ENCODE data around the gene TAB2. TPM values are rescaled to one million over a fixed set of nuclear protein-coding genes. Genes with fewer than 3 reads are reported as not detected.

Gene TAB2
- total RNA-seq, 1 donor from 2014 or later = 65.8 TPM

GRCh38 chr6:149421132-149421531 lies 103.6 kb downstream of the TAB2 start:
- no peak overlapping the region for H3K4me3 ChIP-seq
- H3K27ac ChIP-seq = no peak overlapping the region
- no peak for ATAC-seq
- intact Hi-C loops (cut with DNase I) = no loop called here
- H3K36me3 ChIP-seq = no peaks in the 10 kb centered on the region
- no peaks in the 10 kb centered on the region for H3K9me3 ChIP-seq
- no peak for TF ChIP-seq CTCF (IDR thresholded peaks at IDR 0.05)
- H3K27me3 ChIP-seq = no peaks in the 10 kb centered on the region
- no peak for DNase-seq
- peaks cover 7% of the 10 kb centered on the region for H3K4me1 ChIP-seq

GRCh38 chr6:149422581-149422980 lies 105.1 kb downstream of the TAB2 start:
- no peak overlapping the region for H3K27ac ChIP-seq
- peaks cover 7% of the 10 kb centered on the region for H3K4me1 ChIP-seq
- H3K36me3 ChIP-seq = no peaks in the 10 kb centered on the region
- TF ChIP-seq CTCF (IDR thresholded peaks at IDR 0.05) = no peak
- no peak overlapping the region for H3K4me3 ChIP-seq
- H3K27me3 ChIP-seq = no peaks in the 10 kb centered on the region
- DNase-seq (no peak), ATAC-seq (no peak)
- H3K9me3 ChIP-seq = no peaks in the 10 kb centered on the region
- intact Hi-C loops (cut with DNase I) = no loop called here

- Histone ChIP-seq H3K4me3 (no peak overlapping the region), H3K27ac (peak overlapping the region; percentile 14), H3K4me1 (peaks cover 7% of the 10 kb centered on the region), H3K27me3 (no peaks in the 10 kb centered on the region), H3K9me3 (no peaks in the 10 kb centered on the region), H3K36me3 (no peaks in the 10 kb centered on the region)
- TF ChIP-seq CTCF (IDR thresholded peaks at IDR 0.05) = no peak
- DNase-seq = no peak
- intact Hi-C loops (cut with DNase I) = no loop called here
- no peak for ATAC-seq
Observed at GRCh38 chr6:149423964-149424440, 106.5 kb downstream of the TAB2 start.

- Histone ChIP-seq H3K9me3 (no peaks in the 10 kb centered on the region), H3K4me3 (no peak overlapping the region), H3K27ac (no peak overlapping the region), H3K4me1 (peaks cover 7% of the 10 kb centered on the region), H3K36me3 (no peaks in the 10 kb centered on the region), H3K27me3 (no peaks in the 10 kb centered on the region)
- DNase-seq = no peak
- TF ChIP-seq CTCF (IDR thresholded peaks at IDR 0.05) = no peak
- ATAC-seq = no peak
- intact Hi-C loops (cut with DNase I) = no loop called here
Observed at GRCh38 chr6:149425224-149425623, 107.7 kb downstream of the TAB2 start.

GRCh38 chr6:149425754-149426153 lies 108.2 kb downstream of the TAB2 start:
- intact Hi-C loops (cut with DNase I) = no loop called here

More at GRCh38 chr6:149425754-149426153, 108.2 kb downstream of the TAB2 start:
- Histone ChIP-seq H3K27me3 (no peaks in the 10 kb centered on the region), H3K4me3 (no peak overlapping the region), H3K9me3 (no peaks in the 10 kb centered on the region), H3K4me1 (peaks cover 7% of the 10 kb centered on the region), H3K27ac (no peak overlapping the region), H3K36me3 (no peaks in the 10 kb centered on the region)
- no peak for ATAC-seq
- no peak for DNase-seq
- no peak for TF ChIP-seq CTCF (IDR thresholded peaks at IDR 0.05)

Measured in upper lobe of right lung (tissue), 1 donor.